DND-41 (cell line): ENCODE results near the gene ACTA2.

Experiments used
- ATAC-seq: fragments of 200-7000 bp; cut with Tn5 transposase; 3 replicates; pipeline ENCODE4 v1.9.1; 2021; ENCODE audit warnings: low read depth; ENCODE audit not compliant: insufficient read depth
- DNase-seq: peaks from one replicate; pipeline ENCODE4 v3.0.0-alpha.2; 2020
- H2AFZ ChIP-seq: 2 replicates; pipeline ENCODE4 v1.6.0; 2012; ENCODE audit warnings: low read depth, low read length
- H3K27ac ChIP-seq: 2 replicates; pipeline ENCODE4 v1.5.1; 2012; ENCODE audit warnings: low read length, inconsistent platforms
- H3K27me3 ChIP-seq: fragments of 200-600 bp; sonication (generic); 2 replicates; pipeline ENCODE4 v1.6.0; 2012; ENCODE audit warnings: low read length, mild to moderate bottlenecking, inconsistent platforms; ENCODE audit not compliant: insufficient read depth, poor library complexity
- H3K36me3 ChIP-seq: 2 replicates; pipeline ENCODE4 v1.5.1; 2012; ENCODE audit warnings: low read length, inconsistent platforms; ENCODE audit not compliant: insufficient read depth
- H3K4me1 ChIP-seq: 2 replicates; pipeline ENCODE4 v1.5.1; 2012; ENCODE audit warnings: mild to moderate bottlenecking, low read length; ENCODE audit not compliant: insufficient read depth
- H3K4me2 ChIP-seq: 2 replicates; pipeline ENCODE4 v1.6.0; 2012; ENCODE audit warnings: mild to moderate bottlenecking, moderate library complexity, low read length, inconsistent platforms; ENCODE audit not compliant: insufficient read depth
- H3K4me3 ChIP-seq, 2 experiments: fragments of 200-600 bp in 1 of 2; shearing (Covaris generic) in 1 of 2; 2 replicates each; pipeline ENCODE4 v1.5.1; 2012 to 2016; ENCODE audit warnings: inconsistent platforms in 2 of 2, low read length in 2 of 2, mild to moderate bottlenecking in 2 of 2, low read depth in 1 of 2, moderate library complexity in 1 of 2
- H3K79me2 ChIP-seq: 2 replicates; pipeline ENCODE4 v1.6.0; 2012; ENCODE audit warnings: low read length, inconsistent platforms; ENCODE audit not compliant: insufficient read depth
- H3K9ac ChIP-seq: 2 replicates; pipeline ENCODE4 v1.6.0; 2012; ENCODE audit warnings: low read depth, mild to moderate bottlenecking, inconsistent platforms, low read length, moderate library complexity
- H3K9me3 ChIP-seq: 2 replicates; pipeline ENCODE4 v1.5.1; 2012; ENCODE audit warnings: low read length, moderate library complexity, mild to moderate bottlenecking, inconsistent platforms; ENCODE audit not compliant: insufficient read depth, severe bottlenecking
- H4K20me1 ChIP-seq: 2 replicates; pipeline ENCODE4 v1.6.0; 2012; ENCODE audit warnings: low read length; ENCODE audit not compliant: insufficient read depth
- EZH2 ChIP-seq: IDR thresholded peaks from 3 replicates; pipeline ENCODE4 v1.6.1; 2012; ENCODE audit warnings: borderline replicate concordance, low read depth, mild to moderate bottlenecking, moderate library complexity, low read length, inconsistent platforms; ENCODE audit not compliant: severe bottlenecking
- TF ChIP-seq, protein P1 (sequence below): IDR thresholded peaks from 2 replicates; pipeline ENCODE4 v1.5.1; 2012; ENCODE audit warnings: borderline replicate concordance, low read length, moderate library complexity, mild to moderate bottlenecking; ENCODE audit not compliant: poor library complexity, severe bottlenecking; ENCODE audit errors: extremely low read depth

ACTA2 gene

GRCh38 chr10:88992921-88993524 is 40.5 kb upstream of the ACTA2 start:
- Histone ChIP-seq H3K4me1 (peaks cover 36% of the 10 kb centered on the region), H3K36me3 (no peaks in the 10 kb centered on the region), H3K9ac (no peak overlapping the region), H4K20me1 (no peaks in the 10 kb centered on the region), H3K4me3 (no peak overlapping the region), H3K27ac (no peak overlapping the region), H3K9me3 (no peaks in the 10 kb centered on the region), H3K4me2 (peak overlapping the region; percentile 97), H3K27me3 (no peaks in the 10 kb centered on the region), H2AFZ (no peak overlapping the region), H3K79me2 (no peaks in the 10 kb centered on the region)
- TF ChIP-seq EZH2 = no peak
- TF ChIP-seq, protein P1, sequence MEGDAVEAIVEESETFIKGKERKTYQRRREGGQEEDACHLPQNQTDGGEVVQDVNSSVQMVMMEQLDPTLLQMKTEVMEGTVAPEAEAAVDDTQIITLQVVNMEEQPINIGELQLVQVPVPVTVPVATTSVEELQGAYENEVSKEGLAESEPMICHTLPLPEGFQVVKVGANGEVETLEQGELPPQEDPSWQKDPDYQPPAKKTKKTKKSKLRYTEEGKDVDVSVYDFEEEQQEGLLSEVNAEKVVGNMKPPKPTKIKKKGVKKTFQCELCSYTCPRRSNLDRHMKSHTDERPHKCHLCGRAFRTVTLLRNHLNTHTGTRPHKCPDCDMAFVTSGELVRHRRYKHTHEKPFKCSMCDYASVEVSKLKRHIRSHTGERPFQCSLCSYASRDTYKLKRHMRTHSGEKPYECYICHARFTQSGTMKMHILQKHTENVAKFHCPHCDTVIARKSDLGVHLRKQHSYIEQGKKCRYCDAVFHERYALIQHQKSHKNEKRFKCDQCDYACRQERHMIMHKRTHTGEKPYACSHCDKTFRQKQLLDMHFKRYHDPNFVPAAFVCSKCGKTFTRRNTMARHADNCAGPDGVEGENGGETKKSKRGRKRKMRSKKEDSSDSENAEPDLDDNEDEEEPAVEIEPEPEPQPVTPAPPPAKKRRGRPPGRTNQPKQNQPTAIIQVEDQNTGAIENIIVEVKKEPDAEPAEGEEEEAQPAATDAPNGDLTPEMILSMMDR = no peak
- DNase-seq (no peak), ATAC-seq (no peak)

DNA sequence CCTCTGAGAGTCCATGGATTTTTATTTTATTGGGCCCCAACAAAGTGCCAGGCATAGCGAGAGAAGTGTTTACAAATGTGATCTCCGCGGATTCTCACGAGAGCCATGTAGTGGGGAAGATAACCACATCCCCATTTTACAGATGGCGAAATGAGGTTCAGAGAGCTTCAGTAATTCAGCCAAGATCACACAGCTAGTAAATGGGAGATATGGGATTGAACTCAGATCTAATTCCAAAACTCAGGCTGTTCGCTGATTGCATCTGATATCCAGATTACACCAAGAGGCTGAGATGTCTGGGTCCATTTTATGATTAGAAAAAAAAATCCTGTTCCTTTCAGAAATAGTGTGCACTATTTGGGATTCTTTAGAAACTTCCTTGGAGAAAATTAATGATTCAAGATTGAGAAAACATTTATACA is 39.3 kb upstream of the ACTA2 start:
- peaks cover 42% of the 10 kb centered on the region for H3K4me1 ChIP-seq
- DNase-seq (no peak), ATAC-seq (peak; percentile 22)
- H3K9me3 ChIP-seq = no peaks in the 10 kb centered on the region
- no peak for TF ChIP-seq EZH2
- TF ChIP-seq, protein P1 = no peak
- peak overlapping the region; percentile 74 for H3K9ac ChIP-seq
- peak overlapping the region; percentile 71 to 82 for H3K4me3 ChIP-seq
- peak overlapping the region; percentile 73 for H3K27ac ChIP-seq
- peak overlapping the region; percentile 95 for H2AFZ ChIP-seq
- peak overlapping the region; percentile 97 for H3K4me2 ChIP-seq
- H3K79me2 ChIP-seq = no peaks in the 10 kb centered on the region
- no peaks in the 10 kb centered on the region for H3K27me3 ChIP-seq
- H4K20me1 ChIP-seq = no peaks in the 10 kb centered on the region
- H3K36me3 ChIP-seq = no peaks in the 10 kb centered on the region

DNA sequence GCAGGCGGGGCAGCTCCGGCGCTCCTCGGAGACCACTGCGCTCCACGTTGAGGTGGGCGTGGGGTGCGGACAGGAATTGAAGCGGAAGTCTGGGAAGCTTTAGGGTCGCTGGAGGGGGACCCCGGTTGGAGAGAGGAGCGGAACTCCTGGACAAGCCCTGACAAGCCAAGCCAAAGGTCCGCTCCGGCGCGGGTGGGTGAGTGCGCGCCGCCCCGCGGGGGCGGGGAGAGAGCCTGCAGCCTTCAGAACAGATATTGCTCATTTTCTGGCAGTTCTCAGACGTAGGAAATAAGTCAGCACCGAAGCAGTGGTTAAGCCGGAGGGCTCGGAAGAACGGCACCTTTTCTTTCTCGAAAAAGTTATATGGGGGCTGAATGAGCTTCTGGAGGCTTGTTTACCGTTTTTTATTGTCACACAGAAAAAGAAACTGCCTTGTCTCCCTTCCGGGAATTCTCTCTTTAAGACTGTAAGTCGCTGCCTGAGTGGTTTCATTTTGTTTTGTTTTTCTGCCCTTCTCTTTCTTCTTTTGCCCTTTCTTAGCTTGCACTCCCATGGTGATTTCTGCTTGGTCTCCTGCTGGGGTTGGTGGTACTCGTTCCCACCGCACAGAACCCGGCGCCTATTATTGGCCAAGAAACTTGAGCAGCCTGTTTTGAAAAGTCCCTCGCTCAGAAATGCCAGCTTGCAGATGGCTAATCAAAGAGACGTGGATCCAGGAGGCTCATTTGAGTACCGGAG is 38.8 kb upstream of the ACTA2 start:
- TF ChIP-seq, protein P1 = peak; percentile 25
- TF ChIP-seq EZH2 = no peak
- peak overlapping the region; percentile 97 for H3K4me2 ChIP-seq
- H3K79me2 ChIP-seq = no peaks in the 10 kb centered on the region
- H3K27ac ChIP-seq = peak overlapping the region; percentile 73
- H3K36me3 ChIP-seq = no peaks in the 10 kb centered on the region
- peak; percentile 58 for ATAC-seq
- peaks cover 42% of the 10 kb centered on the region for H3K4me1 ChIP-seq
- H3K27me3 ChIP-seq = no peaks in the 10 kb centered on the region
- DNase-seq = peak; percentile 68
- H4K20me1 ChIP-seq = no peaks in the 10 kb centered on the region
- no peaks in the 10 kb centered on the region for H3K9me3 ChIP-seq
- peak overlapping the region; percentile 71 to 82 for H3K4me3 ChIP-seq
- H2AFZ ChIP-seq = peak overlapping the region; percentile 95
- H3K9ac ChIP-seq = peak overlapping the region; percentile 74
